Subcutaneous abdominal adipose tissue (tissue), 5 donors: ENCODE measurements around the gene SYT2.

ENCODE experiments used
- H3K27ac ChIP-seq: one replicate; pipeline ENCODE4 v1.7.0; 2013; ENCODE audit warnings: low read depth, mild to moderate bottlenecking, inconsistent platforms, low read length, moderate library complexity
- H3K27me3 ChIP-seq, 5 donors: one replicate each; pipeline ENCODE4 v1.7.0; 2013; ENCODE audit warnings: low read length in 5 of 5, inconsistent platforms in 1 of 5; ENCODE audit not compliant: control insufficient read depth in 5 of 5, insufficient read depth in 4 of 5
- H3K36me3 ChIP-seq, 5 donors: one replicate each; pipeline ENCODE4 v1.7.0; 2013; ENCODE audit warnings: low read length in 5 of 5; ENCODE audit not compliant: control insufficient read depth in 5 of 5, insufficient read depth in 5 of 5
- H3K4me1 ChIP-seq, 5 donors: one replicate each; pipeline ENCODE4 v1.7.0; 2013; ENCODE audit warnings: low read length in 5 of 5, mild to moderate bottlenecking in 3 of 5, moderate library complexity in 1 of 5; ENCODE audit not compliant: control insufficient read depth in 5 of 5, insufficient read depth in 5 of 5
- H3K4me3 ChIP-seq, 5 donors: one replicate each; pipeline ENCODE4 v1.7.0; 2013; ENCODE audit warnings: low read length in 5 of 5, low read depth in 1 of 5
- H3K9ac ChIP-seq, 5 donors: one replicate each; pipeline ENCODE4 v1.7.0; 2013; ENCODE audit warnings: low read length in 5 of 5, mild to moderate bottlenecking in 4 of 5, moderate library complexity in 3 of 5
- H3K9me3 ChIP-seq, 5 donors: one replicate each; pipeline ENCODE4 v1.7.0; 2013; ENCODE audit warnings: low read length in 5 of 5; ENCODE audit not compliant: control insufficient read depth in 5 of 5
- donor health status: healthy.
- donor health status: healthy.
- donor health status: healthy.
- donor health status: healthy.
- donor health status: healthy.

The SYT2 gene

DNA sequence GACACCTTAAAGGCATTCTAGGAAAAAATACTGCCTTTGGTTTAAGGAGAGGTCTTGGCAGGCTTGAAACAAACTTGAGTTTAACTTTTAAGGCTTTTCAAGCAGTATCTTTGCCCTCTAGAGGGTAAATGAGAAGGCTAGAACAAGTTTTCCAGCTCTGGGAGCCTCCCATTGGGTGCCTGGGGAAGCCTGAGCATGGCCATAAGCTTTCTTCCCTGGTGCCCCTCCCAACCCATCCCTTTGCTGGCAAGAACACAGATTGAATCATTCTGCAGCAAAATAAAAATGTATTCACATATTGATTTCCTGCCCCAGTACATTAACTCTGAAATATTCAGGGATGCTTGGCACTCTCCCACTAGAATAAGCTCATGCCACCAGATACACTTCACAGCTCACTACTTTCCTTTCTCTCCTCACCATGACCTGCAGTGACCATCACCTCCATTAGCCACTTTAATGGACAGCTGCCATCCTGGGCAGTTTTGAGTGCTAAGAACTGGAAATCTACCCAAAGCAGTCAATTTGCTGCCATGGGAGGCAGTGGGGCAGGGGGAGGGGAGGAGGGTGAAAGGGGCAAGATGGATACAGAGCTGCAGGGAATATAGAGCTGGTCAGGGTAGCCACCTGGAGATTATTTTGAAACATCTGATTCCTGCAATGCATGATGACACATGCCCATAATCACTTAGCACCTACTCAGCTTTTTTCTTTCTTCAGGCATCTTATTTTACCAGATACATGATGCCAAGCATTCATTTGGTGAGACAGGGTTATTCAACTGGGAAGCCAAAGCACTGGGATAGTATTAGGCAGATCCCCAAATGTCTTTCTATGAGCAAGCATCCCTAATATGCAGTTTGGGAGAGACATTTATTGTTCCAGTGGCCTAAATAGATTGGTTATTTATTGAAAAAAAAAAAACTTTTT is 140.6 kb downstream of the SYT2 start:
- Histone ChIP-seq H3K4me3 (no peak overlapping the region), H3K9me3 (no peaks in the 10 kb centered on the region), H3K27ac (peak overlapping the region; percentile 74), H3K9ac (peak overlapping the region in 1 of 5 donors; percentile 1), H3K4me1 (peaks cover 0 to 50% (median 41%) of the 10 kb centered on the region in 5 donors), H3K27me3 (no peaks in the 10 kb centered on the region), H3K36me3 (peaks cover 11 to 38% (median 21%) of the 10 kb centered on the region in 5 donors)

GRCh38 chr1:202568826-202569225 is 141.4 kb downstream of the SYT2 start:
- Histone ChIP-seq H3K9me3 (no peaks in the 10 kb centered on the region), H3K4me1 (peaks cover 0 to 50% (median 41%) of the 10 kb centered on the region in 5 donors)

GRCh38 chr1:202568410-202568809 is 141.8 kb downstream of the SYT2 start:
- H3K9ac ChIP-seq = no peak overlapping the region
- peak overlapping the region; percentile 74 for H3K27ac ChIP-seq
- H3K9me3 ChIP-seq = no peaks in the 10 kb centered on the region
- peaks cover 0 to 50% (median 41%) of the 10 kb centered on the region in 5 donors for H3K4me1 ChIP-seq
- H3K4me3 ChIP-seq = no peak overlapping the region
- H3K27me3 ChIP-seq = no peaks in the 10 kb centered on the region
- H3K36me3 ChIP-seq = peaks cover 9 to 40% (median 21%) of the 10 kb centered on the region in 5 donors

More at GRCh38 chr1:202568826-202569225, 141.4 kb downstream of the SYT2 start:
- H3K4me3 ChIP-seq = no peak overlapping the region
- H3K36me3 ChIP-seq = peaks cover 9 to 41% (median 21%) of the 10 kb centered on the region in 5 donors
- H3K27ac ChIP-seq = peak overlapping the region; percentile 74
- no peaks in the 10 kb centered on the region for H3K27me3 ChIP-seq
- peak overlapping the region in 1 of 5 donors; percentile 1 for H3K9ac ChIP-seq

DNA sequence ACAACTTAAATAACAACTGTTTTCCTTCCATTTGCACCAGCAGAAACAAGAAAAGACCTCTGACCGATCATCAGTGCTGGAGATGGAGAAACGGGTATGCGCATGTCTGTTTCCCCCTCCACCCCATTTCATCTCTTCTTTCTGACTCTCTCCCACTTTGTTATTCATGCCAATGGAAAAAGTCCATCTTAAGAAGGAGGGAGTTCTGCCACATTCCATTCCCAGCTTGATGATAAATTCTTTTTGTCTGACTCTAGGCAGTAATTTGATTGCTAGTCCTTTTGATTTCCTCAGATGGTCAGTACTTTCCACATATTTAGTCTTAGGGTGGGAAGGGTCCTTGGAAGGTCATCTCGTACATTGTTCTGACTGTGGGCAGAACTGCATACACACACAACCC is 142.5 kb downstream of the SYT2 start:
- H3K9me3 ChIP-seq = no peaks in the 10 kb centered on the region
- no peak overlapping the region for H3K4me3 ChIP-seq
- peak overlapping the region; percentile 74 for H3K27ac ChIP-seq
- peaks cover 5 to 37% (median 16%) of the 10 kb centered on the region in 5 donors for H3K36me3 ChIP-seq
- no peaks in the 10 kb centered on the region for H3K27me3 ChIP-seq
- H3K9ac ChIP-seq = peak overlapping the region in 1 of 5 donors; percentile 18
- peaks cover 0 to 52% (median 41%) of the 10 kb centered on the region in 5 donors for H3K4me1 ChIP-seq

GRCh38 chr1:202565890-202566602 is 144.2 kb downstream of the SYT2 start:
- H3K27me3 ChIP-seq = no peaks in the 10 kb centered on the region
- H3K9ac ChIP-seq = peak overlapping the region in 2 of 5 donors; percentile 32 to 44
- no peak overlapping the region for H3K4me3 ChIP-seq
- H3K4me1 ChIP-seq = peaks cover 0 to 63% (median 45%) of the 10 kb centered on the region in 5 donors
- H3K36me3 ChIP-seq = peaks cover 0 to 33% (median 16%) of the 10 kb centered on the region in 5 donors
- no peaks in the 10 kb centered on the region for H3K9me3 ChIP-seq
- peak overlapping the region; percentile 74 for H3K27ac ChIP-seq

GRCh38 chr1:202564958-202565495 is 145.2 kb downstream of the SYT2 start:
- Histone ChIP-seq H3K4me3 (no peak overlapping the region), H3K27me3 (no peaks in the 10 kb centered on the region), H3K9me3 (no peaks in the 10 kb centered on the region), H3K36me3 (peaks cover 0 to 32% (median 12%) of the 10 kb centered on the region in 5 donors), H3K9ac (no peak overlapping the region), H3K27ac (peak overlapping the region; percentile 74), H3K4me1 (peaks cover 0 to 63% (median 45%) of the 10 kb centered on the region in 5 donors)

- no peak overlapping the region for H3K4me3 ChIP-seq
- H3K9ac ChIP-seq = no peak overlapping the region
- H3K27ac ChIP-seq = no peak overlapping the region
- peaks cover 0 to 22% (median 5%) of the 10 kb centered on the region in 5 donors for H3K36me3 ChIP-seq
- no peaks in the 10 kb centered on the region for H3K9me3 ChIP-seq
- H3K4me1 ChIP-seq = peaks cover 0 to 54% (median 41%) of the 10 kb centered on the region in 5 donors
- H3K27me3 ChIP-seq = no peaks in the 10 kb centered on the region
These were observed 146.4 kb downstream of the SYT2 start for GRCh38 chr1:202563818-202564217.

GRCh38 chr1:202562444-202563060 is 147.7 kb downstream of the SYT2 start:
- H3K9me3 ChIP-seq = no peaks in the 10 kb centered on the region
- H3K4me1 ChIP-seq = peaks cover 0 to 42% (median 32%) of the 10 kb centered on the region in 5 donors
- H3K27ac ChIP-seq = peak overlapping the region; percentile 40
- H3K9ac ChIP-seq = peak overlapping the region in 1 of 5 donors; percentile 46
- H3K4me3 ChIP-seq = no peak overlapping the region
- H3K36me3 ChIP-seq = peaks cover 0 to 22% (median 2%) of the 10 kb centered on the region in 5 donors
- no peaks in the 10 kb centered on the region for H3K27me3 ChIP-seq

GRCh38 chr1:202561726-202562443 is 148.4 kb downstream of the SYT2 start:
- no peaks in the 10 kb centered on the region for H3K27me3 ChIP-seq
- H3K9me3 ChIP-seq = no peaks in the 10 kb centered on the region
- H3K9ac ChIP-seq = peak overlapping the region in 1 of 5 donors; percentile 46
- H3K4me3 ChIP-seq = no peak overlapping the region
- H3K27ac ChIP-seq = peak overlapping the region; percentile 40
- peaks cover 0 to 36% (median 27%) of the 10 kb centered on the region in 5 donors for H3K4me1 ChIP-seq
- H3K36me3 ChIP-seq = peaks cover 0 to 22% (median 0%) of the 10 kb centered on the region in 5 donors
